HEK293T (cell line): ENCODE results near the gene IL17RA.

Experiments
- ARNT ChIP-seq: fragments of 450-650 bp; IDR thresholded peaks from 2 replicates; pipeline ENCODE4 v1.6.1; 2017; ENCODE audit warnings: mild to moderate bottlenecking
- BHLHE40 ChIP-seq: fragments of 450-650 bp; IDR thresholded peaks from 2 replicates; pipeline ENCODE4 v1.6.1; 2016; ENCODE audit warnings: mild to moderate bottlenecking, moderate library complexity, borderline replicate concordance
- FOXA1 ChIP-seq: fragments of 450-650 bp; IDR thresholded peaks from 2 replicates; pipeline ENCODE4 v1.6.1; 2016; ENCODE audit warnings: mild to moderate bottlenecking
- FOXK2 ChIP-seq: fragments of 450-650 bp; IDR thresholded peaks from 2 replicates; pipeline ENCODE4 v1.6.1; 2016; ENCODE audit warnings: mild to moderate bottlenecking
- HDGF ChIP-seq: fragments of 450-650 bp; IDR thresholded peaks from 2 replicates; pipeline ENCODE4 v1.6.1; 2017; ENCODE audit warnings: antibody characterized with exemption, borderline replicate concordance
- LEF1 ChIP-seq: fragments of 450-650 bp; IDR thresholded peaks from 2 replicates; pipeline ENCODE4 v1.6.1; 2017; ENCODE audit warnings: mild to moderate bottlenecking, borderline replicate concordance
- SP1 ChIP-seq: fragments of 450-650 bp; IDR thresholded peaks from 2 replicates; pipeline ENCODE4 v1.6.1; 2017
- SUZ12 ChIP-seq: fragments of 450-650 bp; IDR thresholded peaks from 2 replicates; pipeline ENCODE4 v1.6.1; 2016; ENCODE audit warnings: mild to moderate bottlenecking
- TARDBP ChIP-seq: fragments of 450-650 bp; IDR thresholded peaks from 2 replicates; pipeline ENCODE4 v1.6.1; 2016
- ZNF384 ChIP-seq: fragments of 450-650 bp; IDR thresholded peaks from 2 replicates; pipeline ENCODE4 v1.6.1; 2016

DNA sequence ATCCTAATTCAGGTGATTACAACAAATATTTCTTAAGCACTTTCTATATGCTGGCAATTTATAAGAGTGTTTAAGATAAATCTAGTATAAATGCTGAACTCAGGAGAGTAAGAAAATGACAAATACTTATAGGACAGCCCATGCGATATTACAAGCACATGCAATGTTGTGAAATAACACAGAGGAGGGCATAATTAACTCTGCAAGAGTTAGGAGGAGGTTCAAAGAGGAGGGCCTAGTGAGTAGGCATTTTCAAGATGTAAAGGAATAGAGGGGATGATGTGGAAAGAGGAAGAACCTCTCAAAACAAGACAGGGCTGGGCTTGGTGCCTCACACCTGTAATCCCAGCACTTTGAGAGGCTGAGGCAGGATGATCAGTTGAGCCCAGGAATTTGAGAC lies 37.1 kb upstream of the IL17RA start:
- no peak for TF ChIP-seq SP1
- no peak for TF ChIP-seq HDGF
- no peak for TF ChIP-seq ARNT
- TF ChIP-seq SUZ12 = no peak
- TF ChIP-seq ZNF384 = no peak
- TF ChIP-seq TARDBP = no peak
- no peak for TF ChIP-seq FOXK2
- no peak for TF ChIP-seq BHLHE40
- TF ChIP-seq LEF1 = no peak
- TF ChIP-seq FOXA1 = no peak
